DMS153 treated with DMSO at 0.1 percent for 48 hours (cell line): ENCODE measurements around the gene RREB1.

Experiments used
- DNase-seq: peaks from one replicate; lab custom pipeline; 2025; ENCODE audit not compliant: unreplicated experiment; lab: John Stamatoyannopoulos, UW

Gene RREB1

DNA sequence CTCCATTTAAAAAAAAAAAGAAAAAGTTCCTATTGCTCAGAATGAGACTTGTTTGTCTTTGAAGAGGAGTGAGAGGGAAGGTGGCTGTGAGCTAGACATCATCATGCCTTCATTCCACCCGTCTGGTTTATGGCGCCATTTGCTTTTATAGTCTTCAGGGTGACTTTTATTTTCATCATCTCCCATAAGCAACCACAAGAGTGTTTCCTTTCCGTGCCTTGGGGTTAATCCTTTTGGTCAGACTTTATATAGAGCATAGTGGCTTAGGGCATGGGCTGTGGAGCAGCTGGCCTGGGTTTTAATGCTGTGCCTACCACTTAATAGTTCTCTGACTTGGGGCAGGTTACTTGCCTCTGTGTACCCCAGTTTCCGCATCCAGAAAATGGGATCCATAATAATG, 77.8 kb downstream of the RREB1 start:
- no peak for DNase-seq

DNA sequence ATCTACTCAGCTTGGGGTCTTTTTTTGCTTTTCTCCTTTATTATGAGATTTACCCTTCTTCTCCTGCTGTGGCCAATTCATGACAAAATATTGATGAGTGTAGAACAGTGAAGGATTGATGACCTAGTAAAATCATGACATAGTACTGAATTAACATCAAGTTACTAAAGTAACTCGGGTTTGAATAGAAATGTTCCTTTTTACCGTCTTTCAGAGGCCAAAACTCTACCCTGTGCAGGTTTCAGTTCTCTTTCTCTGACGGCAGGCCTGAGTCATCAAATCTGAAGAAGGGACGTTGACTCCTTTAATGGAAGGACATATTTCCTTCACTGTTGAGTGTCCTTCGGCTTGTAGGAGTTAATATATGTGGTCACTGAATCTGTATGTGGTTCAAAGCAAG, 80.7 kb downstream of the RREB1 start:
- DNase-seq: no peak

DNA sequence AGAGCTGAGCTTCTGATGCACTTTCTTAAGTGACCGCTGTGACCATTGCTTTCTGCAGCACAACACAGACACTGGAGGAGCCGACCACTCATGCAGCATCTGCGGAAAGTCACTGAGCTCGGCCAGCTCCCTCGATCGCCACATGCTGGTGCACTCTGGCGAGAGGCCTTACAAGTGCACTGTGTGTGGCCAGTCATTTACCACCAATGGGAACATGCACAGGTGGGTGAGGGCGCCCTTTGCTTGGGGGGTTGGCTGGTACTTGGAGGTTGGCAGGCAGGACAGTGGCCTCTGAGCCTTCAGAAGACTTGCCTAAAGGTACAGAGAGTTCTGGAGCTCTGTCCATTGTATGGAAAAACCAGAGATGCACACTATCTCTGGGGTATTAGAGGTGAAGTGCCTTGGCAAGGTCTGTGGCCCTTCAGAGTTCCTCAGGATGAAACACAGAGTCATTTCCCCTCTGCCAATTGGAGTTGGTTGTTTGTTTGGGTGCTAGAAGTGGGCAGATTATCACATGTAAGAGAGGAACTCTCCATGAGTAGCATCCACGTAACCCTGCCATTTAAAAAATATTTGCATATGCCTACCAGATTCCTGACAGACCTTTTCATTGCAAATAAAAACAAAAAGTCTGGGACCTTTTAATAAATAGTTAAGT, 81.5 kb downstream of the RREB1 start:
- no peak for DNase-seq

DNA sequence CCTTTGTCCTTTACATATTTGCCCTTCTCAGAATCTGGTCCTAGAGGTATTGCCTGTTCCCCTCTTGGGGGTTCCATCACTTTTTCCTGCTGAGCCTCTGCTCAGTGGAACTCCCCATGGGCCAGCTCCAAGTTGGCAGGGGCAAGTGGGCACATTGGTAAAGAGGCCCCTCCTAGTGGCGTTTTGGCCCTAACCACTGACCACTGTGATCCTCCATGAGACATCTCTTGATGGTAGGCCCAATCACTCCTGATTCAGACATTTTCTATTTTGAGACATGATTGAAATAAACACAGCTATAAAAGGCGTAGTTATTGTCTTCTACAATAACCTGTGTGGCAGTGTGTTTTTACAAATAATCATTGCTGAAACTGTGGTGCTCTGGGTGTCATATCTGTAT, 83.0 kb downstream of the RREB1 start:
- DNase-seq: no peak

DNA sequence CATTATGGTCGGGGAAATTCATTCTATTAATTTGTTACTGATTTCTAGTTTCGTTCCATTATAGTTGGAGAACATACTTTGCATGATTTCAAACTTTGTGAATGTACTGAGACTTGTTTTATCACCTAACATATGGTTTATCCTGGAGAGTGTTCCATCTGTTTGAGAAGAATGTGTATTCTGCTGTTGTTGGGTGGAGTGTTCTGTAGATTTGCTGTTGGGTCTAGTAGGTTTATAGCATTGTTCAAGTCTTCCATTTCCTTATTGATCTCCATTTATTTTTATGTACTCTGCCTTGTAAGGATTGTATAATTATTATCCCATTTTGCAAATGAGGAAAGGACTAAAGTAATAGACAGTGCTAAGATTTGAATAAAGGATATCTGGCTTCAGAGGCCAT, 85.4 kb downstream of the RREB1 start:
- no peak for DNase-seq

DNA sequence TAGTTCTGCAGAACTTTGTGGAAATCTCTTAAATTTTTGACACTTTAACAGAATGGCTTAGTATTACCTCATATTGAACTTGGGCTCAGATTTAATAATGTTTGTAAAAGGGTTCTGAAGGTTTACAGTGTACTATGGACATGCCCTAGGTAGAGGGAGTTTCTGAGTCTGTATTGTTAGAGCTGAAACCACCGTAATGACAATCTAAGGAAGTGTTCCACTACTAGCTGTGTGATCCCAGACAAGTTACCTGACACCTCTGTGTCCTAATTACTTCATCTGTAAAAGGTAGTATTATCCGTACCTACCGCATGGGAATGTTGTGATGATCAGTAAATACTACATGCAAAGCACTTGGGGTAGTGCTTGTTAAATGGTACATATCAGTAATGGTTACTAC, 86.9 kb downstream of the RREB1 start:
- no peak for DNase-seq

DNA sequence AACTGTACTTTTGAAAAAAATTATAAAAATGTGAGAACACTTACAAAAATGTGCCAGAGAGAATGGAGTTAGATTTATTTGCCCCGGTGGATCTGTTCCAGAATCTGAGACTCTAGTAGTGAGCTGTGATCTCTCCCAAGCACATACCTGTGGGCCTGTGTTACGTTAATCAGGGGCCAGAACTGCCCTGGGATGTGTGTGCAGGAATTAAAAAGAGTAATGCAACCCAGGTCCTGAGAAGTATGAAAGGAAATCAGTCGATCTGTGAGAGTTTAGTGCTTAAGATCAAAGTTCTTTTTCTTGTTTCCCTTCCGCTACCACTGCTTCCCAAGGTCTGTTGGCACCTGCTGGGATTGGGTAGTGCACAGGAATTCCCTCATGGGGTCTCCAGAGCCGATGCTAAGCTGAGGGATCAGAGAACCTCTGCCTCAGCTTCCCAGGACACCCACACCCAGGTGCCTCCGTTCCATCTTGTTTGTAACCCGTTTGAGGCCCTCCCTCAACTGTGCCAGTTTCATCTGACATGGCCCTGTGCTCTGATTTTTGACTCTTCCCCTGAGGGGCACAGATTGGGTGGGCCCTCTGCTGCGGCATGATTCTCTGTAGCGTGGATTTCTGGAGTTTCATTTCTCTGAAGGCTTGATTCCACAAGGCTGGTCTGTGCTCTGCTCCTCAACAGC, 87.7 kb downstream of the RREB1 start:
- no peak for DNase-seq

DNA sequence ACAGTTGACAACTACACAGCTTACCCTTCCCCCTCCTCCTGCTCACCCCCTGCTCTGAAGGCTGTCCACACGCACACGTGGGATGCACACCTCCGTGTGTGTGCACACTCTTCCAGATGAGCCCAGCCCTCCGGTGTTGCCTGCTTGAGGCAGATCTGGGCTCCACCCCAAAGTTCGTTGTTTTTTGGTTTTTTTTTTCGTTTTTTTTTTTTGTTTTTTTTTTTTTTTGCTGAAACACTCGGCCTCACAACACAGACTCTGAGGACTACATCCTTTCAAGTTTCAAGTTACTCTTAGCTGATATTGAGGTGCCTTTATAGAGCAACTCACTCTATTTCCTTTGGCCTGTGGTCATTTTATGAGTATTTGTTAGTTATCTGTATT, 88.2 kb downstream of the RREB1 start:
- no peak for DNase-seq

DNA sequence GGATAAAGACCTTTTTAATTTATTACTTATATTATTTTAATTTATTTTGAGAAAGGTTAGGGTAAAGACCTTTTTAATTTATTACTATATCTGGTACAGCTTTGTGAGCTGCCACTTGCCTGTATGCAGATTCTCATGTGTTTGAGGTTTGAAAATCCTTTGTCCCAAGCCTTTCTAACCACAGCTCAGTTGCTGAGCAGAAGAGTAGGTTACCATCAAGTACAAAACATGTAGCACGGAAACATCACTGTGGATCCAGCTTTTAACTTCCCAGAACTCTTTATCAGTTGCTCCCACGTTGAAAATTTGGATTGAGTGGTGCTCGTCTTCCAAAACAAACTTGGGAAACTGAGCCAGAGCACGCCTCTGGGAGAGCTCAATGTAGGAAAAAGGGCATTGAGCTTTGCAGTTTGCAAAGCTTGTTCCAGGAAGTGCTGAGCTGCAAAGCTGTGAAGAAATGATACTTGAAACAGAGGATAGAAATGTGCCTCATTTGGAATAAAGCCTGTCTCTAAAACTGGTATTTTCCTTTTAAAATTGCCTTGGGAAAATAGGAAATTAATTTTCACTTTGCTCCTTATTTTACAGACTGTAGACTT, 89.0 kb downstream of the RREB1 start:
- no peak for DNase-seq

DNA sequence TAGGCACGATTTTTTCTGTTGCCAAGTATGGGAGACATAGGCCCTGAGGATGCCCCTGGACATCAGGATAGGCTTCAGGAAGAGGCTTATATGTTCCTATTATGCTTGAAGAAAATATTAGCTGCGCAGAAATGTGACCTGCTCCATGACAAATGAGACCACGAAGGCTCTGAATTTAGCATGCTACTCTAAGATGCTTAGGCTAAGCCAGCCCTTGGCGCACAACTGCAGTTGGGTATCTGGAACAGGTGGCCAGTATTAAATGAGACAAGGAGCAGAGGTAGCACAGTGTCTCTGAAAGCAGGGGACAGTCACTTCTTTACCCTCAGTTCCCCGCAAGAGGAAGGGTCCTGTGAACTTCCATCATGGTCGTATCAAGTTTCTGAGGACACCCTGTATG, 90.0 kb downstream of the RREB1 start:
- DNase-seq: no peak

DNA sequence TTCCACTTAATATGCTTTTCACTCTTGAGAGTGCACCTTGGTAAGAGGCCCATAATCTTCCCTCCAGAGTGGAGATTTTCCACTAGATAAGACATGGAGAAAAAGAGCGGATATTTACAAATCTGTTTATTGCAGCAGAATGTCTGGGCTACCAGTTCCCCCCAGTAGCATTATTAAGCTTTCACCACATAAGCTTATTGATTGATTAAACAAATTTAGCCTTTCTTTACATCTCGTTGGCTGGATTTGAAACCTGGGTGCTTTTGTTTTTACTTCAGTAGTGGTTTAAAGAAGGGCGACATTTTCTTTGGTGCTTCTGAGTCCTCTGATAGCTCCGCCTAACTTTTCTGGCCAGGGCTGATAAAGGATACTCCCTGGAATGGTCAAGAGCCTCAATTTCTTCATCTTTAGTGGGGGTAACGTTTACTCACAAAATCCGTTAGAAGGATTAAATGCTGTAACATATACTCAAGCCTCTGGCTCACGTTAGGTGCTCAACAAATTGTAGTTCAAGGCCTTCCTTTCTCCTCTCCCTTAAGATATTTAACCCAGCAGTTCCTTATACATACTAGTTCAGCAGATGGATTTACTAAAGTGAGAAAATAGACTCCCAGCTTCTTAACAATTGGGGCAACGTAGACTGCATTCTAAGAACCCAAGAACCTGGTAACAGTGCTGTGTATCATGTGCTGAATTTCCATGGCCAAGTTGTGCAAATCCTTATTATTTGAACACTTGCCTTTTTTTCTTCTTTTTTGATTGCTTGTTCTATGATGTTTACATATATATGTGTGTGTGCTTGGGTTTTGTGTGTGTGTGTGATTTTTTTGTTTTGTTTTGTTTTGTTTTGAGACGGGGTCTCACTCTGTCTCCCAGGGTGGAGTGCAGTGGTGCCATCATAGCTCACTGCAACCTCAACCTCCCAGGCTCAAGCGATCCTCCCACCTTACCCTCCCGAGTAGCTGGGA, 91.4 kb downstream of the RREB1 start:
- no peak for DNase-seq

DNA sequence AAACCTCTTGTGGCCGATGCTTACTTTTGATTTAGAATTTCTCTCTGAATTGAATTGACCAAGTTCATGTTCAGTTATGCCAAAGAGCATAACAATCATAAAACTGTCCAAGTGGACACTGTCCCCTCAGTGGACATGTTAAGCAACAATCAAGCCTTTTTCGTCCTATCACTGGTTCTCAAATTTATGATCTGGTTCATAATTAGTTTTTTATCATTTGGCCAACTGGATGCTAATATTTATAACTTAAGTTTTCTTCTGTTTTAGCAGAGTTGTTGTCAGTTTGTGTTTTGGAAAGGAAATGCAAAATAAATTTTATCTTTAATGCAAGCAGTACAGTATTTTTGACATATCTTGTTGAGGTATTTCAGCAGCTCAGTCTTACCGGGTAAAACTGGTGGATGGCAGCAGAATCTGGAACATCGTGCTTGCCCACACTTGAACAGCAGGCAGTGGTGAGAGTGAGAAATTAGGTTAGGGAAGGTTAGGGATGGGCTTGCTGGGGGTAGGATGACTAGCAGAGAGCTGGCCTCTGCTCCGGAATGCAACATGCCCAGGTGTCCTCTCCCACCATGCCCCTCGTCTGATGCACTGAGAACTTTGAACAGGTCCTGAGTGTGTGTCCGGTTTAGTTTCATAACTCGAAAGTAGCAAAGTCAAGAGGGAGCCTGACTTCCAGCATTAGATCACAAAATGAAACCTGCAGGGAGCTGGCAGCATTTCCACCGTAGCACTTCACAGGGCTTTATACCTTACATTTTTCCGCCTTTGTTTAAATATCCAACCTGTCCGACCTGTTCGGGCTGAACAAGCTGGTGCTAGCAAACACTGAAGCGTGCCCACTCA, 93.1 kb downstream of the RREB1 start:
- DNase-seq: peak; percentile 41

DNA sequence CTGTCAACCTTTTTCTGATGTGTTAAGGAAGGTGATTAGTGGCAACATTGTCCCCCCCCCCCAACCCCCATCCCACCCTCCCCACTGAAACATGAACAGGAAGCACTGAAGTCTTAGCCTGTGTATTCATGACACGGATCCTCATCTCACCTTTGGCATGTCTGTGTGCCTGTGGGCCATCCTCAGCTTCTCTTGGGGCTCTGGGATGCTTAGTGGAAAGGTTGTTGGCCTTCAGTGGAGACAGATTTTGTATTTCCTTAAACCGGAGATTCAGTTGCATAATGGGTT, 93.6 kb downstream of the RREB1 start:
- no peak for DNase-seq

DNA sequence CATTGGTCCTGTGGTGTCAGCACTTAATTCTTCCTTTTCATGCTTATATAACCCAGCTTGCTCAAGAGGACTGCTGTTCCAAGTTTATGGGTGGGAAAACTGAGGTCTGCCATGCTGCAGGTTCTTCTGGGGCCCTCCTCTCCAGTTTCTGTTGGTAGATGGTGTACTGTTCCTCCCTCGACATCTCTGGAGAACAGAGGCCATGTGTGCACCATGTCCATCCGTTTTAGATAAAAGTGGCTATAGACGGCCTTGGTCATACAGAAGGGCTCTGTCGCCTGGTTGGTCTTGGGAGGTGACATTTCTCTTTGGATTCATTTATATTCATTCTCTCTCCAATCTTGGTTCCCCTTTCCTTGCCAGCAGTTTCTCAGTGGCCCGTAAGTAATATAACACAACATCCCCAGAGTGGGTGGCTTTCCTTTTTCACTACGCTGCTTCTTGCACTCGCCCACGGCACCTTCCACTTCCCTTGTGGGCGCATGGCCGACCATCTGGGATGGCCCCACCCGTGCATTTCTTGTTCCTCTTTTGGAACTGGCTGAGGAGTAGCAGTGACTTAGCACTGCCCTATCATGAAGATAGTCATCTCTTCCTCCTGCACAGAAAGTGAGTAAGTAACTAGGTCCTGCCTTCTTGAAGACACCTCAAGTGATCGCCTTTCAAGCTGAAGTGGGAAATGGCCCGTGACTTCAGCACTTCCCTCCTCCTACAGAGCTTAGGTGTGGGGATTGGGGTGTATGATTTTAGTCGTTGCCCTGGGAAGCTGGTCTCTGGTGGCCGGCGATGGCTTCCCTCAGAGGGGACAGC, 94.2 kb downstream of the RREB1 start:
- no peak for DNase-seq

DNA sequence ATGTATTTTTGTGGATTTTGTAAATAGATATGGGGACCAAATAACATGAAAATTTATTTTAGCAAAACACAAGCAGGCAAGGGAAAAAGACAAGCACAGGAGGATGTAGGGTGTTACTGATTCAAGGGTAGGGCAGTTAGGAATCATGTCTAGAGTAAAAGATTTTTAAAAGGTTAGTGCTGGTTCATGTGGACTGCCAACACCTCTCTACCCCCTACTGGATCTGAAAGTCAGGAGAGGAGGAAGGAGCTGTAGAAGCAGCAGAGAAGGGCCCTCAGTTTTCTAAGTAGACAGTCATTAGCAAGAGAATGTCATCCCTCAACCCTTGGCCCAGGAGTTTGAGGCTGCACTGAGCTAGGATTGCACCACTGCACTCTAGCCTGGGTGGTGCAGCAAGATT, 95.2 kb downstream of the RREB1 start:
- DNase-seq: no peak

DNA sequence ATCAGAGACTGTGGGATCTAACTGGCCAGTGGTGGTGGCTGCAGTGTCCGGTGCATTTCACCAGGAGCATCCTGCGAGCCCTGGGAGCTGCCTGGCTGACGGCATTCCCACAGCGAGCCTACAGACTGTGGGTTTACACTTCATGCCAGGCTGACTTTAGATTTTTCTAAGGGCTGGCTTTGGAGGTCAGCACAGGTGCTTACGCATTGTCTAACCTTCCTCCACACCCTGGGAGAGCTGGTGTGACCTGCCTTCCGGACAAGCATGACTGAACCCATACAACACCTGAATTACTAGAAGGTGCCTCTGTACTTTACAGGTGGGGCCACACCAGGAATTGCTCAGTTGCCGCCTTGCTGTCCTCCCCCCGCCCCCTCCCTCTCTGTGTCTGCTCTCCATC, 96.2 kb downstream of the RREB1 start:
- DNase-seq: no peak

DNA sequence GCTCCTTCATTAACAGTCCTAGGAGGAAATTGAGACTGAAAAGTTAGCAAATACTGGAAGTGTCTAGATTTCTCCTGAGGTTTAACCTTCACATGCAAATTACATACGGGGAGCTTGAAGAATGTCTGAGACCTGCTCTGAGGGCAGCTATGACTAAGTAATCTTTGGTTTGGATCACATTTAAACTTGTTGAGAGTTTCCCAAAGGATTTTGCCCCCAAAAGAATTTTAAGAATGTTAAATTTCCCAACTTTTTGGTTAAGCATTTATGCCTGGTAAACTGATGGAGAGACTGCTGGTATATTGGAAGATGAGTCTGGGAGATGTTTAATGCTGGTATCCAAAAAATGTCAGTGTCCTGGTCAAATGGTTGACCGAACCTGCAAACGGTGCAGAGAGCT, 97.0 kb downstream of the RREB1 start:
- no peak for DNase-seq

DNA sequence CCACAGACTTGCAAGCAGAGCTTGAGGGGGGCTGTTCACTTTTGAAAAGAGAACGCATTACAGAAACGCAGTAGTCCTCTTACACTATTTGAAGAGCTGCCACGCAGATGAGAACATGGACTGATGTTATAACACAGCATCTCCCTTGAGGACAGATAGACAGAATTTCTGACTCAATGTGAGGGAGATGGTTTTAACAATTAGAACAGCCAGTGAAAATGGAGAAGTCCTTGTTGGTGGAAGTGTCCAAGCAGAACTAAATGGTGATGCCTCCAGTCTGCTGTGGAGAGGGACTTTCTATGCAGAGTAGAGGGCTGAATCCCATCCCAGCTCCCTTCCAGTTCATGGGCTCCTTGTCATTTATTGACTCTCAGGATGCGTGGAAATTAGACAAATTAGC, 100.0 kb downstream of the RREB1 start:
- DNase-seq: no peak

DNA sequence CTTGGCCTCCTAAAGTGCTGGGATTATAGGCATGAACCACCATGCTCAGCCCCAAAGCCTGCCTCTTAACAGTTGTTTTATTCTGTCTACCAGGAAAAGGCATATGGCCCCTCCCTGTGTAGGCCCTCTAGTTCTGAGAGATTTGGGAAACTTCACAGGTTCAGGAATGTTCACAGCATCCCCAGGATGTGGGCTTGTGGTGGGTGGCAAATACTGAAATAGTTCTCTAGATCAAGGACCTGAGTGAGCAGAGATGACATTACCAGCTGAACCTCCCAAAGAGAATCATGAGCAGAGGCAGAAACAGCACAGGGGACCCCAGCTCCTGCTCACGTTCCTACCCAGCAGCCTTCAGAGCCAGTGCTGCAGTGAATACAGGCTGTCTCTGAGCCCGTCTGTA, 105.7 kb downstream of the RREB1 start:
- no peak for DNase-seq

DNA sequence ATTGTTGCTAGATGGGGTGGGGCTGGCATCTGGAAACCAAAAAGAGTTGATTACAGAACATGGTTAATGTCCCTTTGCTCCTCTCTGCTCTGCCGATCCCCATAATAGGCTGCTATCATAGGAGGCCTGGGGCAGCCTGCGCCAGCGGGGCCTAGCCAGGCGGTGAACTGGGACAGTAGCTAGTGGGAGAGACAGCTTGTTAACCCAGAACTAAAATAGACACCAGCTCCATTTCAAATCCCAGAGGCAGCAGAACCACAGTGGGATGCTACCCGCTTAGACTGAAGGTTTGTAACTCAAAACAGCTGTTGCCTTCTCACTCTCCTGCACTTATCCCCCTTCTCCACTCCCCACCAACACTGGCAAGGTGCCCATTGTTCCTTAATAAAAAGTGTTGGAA, 106.7 kb downstream of the RREB1 start:
- no peak for DNase-seq
